CD14-positive monocyte (primary cell): Measurements from ENCODE around the gene CILP2. TPM values are rescaled to one million over a fixed set of nuclear protein-coding genes. Genes with fewer than 3 reads are reported as not detected.

Experiments used
- DNase-seq, 3 donors: peaks; one replicate each; pipeline ENCODE4 v3.0.0-alpha.2; 2011 to 2022
- H2AFZ ChIP-seq: 2 replicates; pipeline ENCODE4 v1.6.0; 2012; ENCODE audit warnings: mild to moderate bottlenecking, low read depth, low read length, inconsistent platforms; ENCODE audit not compliant: insufficient read depth, poor library complexity, severe bottlenecking
- H3K27ac ChIP-seq, 2 donors: 1 replicate in 1 of 2; 2 replicates in 1 of 2; pipeline ENCODE4 v1.5.1; 2012 to 2013; ENCODE audit warnings: low read length in 2 of 2, control low read depth in 1 of 2, inconsistent platforms in 1 of 2, low read depth in 1 of 2, mild to moderate bottlenecking in 1 of 2
- H3K27me3 ChIP-seq, 2 donors: one replicate each; pipeline versions ENCODE4 v1.6.0 to v1.6.1; 2011 to 2013; ENCODE audit warnings: low read length in 2 of 2; ENCODE audit not compliant: control insufficient read depth in 2 of 2, insufficient read depth in 2 of 2
- H3K36me3 ChIP-seq, 2 donors: replicated peaks in 1 of 2; 1 replicate in 1 of 2; 2 replicates in 1 of 2; pipeline versions ENCODE4 v1.5.1 to v1.6.1; 2012 to 2013; ENCODE audit warnings: low read length in 2 of 2, control low read depth in 1 of 2, inconsistent platforms in 1 of 2, mild to moderate bottlenecking in 1 of 2; ENCODE audit not compliant: insufficient read depth in 2 of 2, control insufficient read depth in 1 of 2
- H3K4me1 ChIP-seq, 2 donors: 1 replicate in 1 of 2; 2 replicates in 1 of 2; pipeline versions ENCODE4 v1.5.1 to v1.6.1; 2012 to 2013; ENCODE audit warnings: low read length in 2 of 2, control low read depth in 1 of 2, inconsistent platforms in 1 of 2, mild to moderate bottlenecking in 1 of 2, moderate library complexity in 1 of 2; ENCODE audit not compliant: insufficient read depth in 2 of 2, control insufficient read depth in 1 of 2
- H3K4me2 ChIP-seq: replicated peaks from 2 replicates; pipeline ENCODE3; 2012; ENCODE audit warnings: low read length, moderate library complexity, mild to moderate bottlenecking; ENCODE audit not compliant: poor library complexity, severe bottlenecking; ENCODE audit errors: extremely low read depth
- H3K4me3 ChIP-seq, 3 experiments: fragments of 200-600 bp in 1 of 3; sonication (generic) in 1 of 3; replicated peaks in 1 of 3; 1 replicate in 2 of 3; 2 replicates in 1 of 3; pipeline ENCODE4 v1.5.1; 2011 to 2013; ENCODE audit warnings: low read length in 3 of 3, mild to moderate bottlenecking in 3 of 3, control low read depth in 2 of 3, low read depth in 2 of 3, inconsistent platforms in 1 of 3, moderate library complexity in 1 of 3
- H3K79me2 ChIP-seq: 2 replicates; pipeline ENCODE4 v1.6.0; 2012; ENCODE audit warnings: mild to moderate bottlenecking, control low read depth, inconsistent platforms, low read length, moderate library complexity; ENCODE audit not compliant: insufficient read depth
- H3K9ac ChIP-seq: 2 replicates; pipeline ENCODE4 v1.6.0; 2017; ENCODE audit warnings: low read length, mild to moderate bottlenecking; ENCODE audit not compliant: insufficient read depth, poor library complexity, severe bottlenecking
- H3K9me3 ChIP-seq, 2 donors: replicated peaks in 1 of 2; 1 replicate in 1 of 2; 2 replicates in 1 of 2; pipeline versions ENCODE4 v1.5.1 to v1.6.1; 2012 to 2013; ENCODE audit warnings: low read length in 2 of 2, control low read depth in 1 of 2; ENCODE audit not compliant: control insufficient read depth in 1 of 2, insufficient read depth in 1 of 2
- H4K20me1 ChIP-seq: 2 replicates; pipeline ENCODE4 v1.6.0; 2012; ENCODE audit warnings: mild to moderate bottlenecking, low read length, control low read depth, moderate library complexity; ENCODE audit not compliant: insufficient read depth
- H3K27ac Mint-ChIP-seq, 7 donors: one replicate each; pipeline ENCODE4 v1.8.0; 2020; ENCODE audit warnings: mild to moderate bottlenecking in 7 of 7, mixed read lengths in 7 of 7, moderate library complexity in 6 of 7, inconsistent platforms in 2 of 7
- H3K27me3 Mint-ChIP-seq, 3 donors: one replicate each; pipeline ENCODE4 v1.8.0; 2021 to 2022; ENCODE audit warnings: low read depth in 3 of 3, mild to moderate bottlenecking in 3 of 3, mixed read lengths in 3 of 3, moderate library complexity in 3 of 3, inconsistent platforms in 1 of 3
- H3K36me3 Mint-ChIP-seq, 2 donors: one replicate each; pipeline ENCODE4 v1.8.0; 2020; ENCODE audit warnings: mixed read lengths in 2 of 2, inconsistent platforms in 1 of 2, mild to moderate bottlenecking in 1 of 2
- H3K4me1 Mint-ChIP-seq: one replicate; pipeline ENCODE4 v1.8.0; 2020; ENCODE audit warnings: mild to moderate bottlenecking, mixed read lengths
- H3K4me3 Mint-ChIP-seq, 2 donors: one replicate each; pipeline ENCODE4 v1.8.0; 2020; ENCODE audit warnings: mild to moderate bottlenecking in 2 of 2, mixed read lengths in 2 of 2, moderate library complexity in 1 of 2
- H3K9me3 Mint-ChIP-seq, 7 donors: one replicate each; pipeline ENCODE4 v1.8.0; 2020 to 2022; ENCODE audit warnings: mixed read lengths in 7 of 7, mild to moderate bottlenecking in 6 of 7, moderate library complexity in 6 of 7, inconsistent platforms in 2 of 7
- CTCF ChIP-seq: fragments of 200-600 bp; IDR thresholded peaks from one replicate; pipeline ENCODE4 v1.8.0; 2022; ENCODE audit warnings: antibody characterized with exemption, mild to moderate bottlenecking
- WGBS: methylation state at CpG from one replicate; pipeline ENCODE4 v1.1.5; 2013; ENCODE audit warnings: missing lambda C conversion rate; ENCODE audit not compliant: insufficient coverage; 5-methylcytosine and 5-hydroxymethylcytosine counted together
- intact Hi-C, 2 donors: fragments of 100-400 bp; cut with micrococcal nuclease; formaldehyde crosslinking; loops; one replicate each; pipeline versions ENCODE4 v1.15.0 to v1.15.1; 2023
- polyA plus RNA-seq, 3 donors: library from polyadenylated mRNA; depleted of rRNA in 1 of 3; unstranded in 2 of 3; stranded (reverse) in 1 of 3; fragments of 300-500 nt in 2 of 3; fragments of >200 nt in 1 of 3; fragmentation: Illumina TruSeq in 2 of 3; gene quantifications; 1 replicate in 2 of 3; 2 replicates in 1 of 3; pipeline ENCODE4 v1.2.3, GENCODE V29; 2012 to 2021

CILP2 gene
- polyA plus RNA-seq, 3 donors = 0.04 TPM; not detected in 2

- H3K4me2 ChIP-seq = no peak overlapping the region
- H3K9me3 ChIP-seq = no peaks in the 10 kb centered on the region
- H3K36me3 ChIP-seq = peaks cover 51 to 59% of the 10 kb centered on the region in 2 donors
- Mint-ChIP-seq H3K27me3 (peaks cover 2 to 5% (median 3%) of the 10 kb centered on the region in 3 donors), H3K27ac (peak overlapping the region in 1 of 7 donors; percentile 31), H3K36me3 (peaks cover 55 to 57% of the 10 kb centered on the region in 2 donors), H3K4me1 (no peaks in the 10 kb centered on the region), H3K4me3 (no peak overlapping the region), H3K9me3 (no peaks in the 10 kb centered on the region)
- TF ChIP-seq CTCF = no peak
- DNase-seq = no peak
- H3K4me1 ChIP-seq = no peaks in the 10 kb centered on the region
- H3K9ac ChIP-seq = no peak overlapping the region
- H3K27ac ChIP-seq = no peak overlapping the region
- no peaks in the 10 kb centered on the region for H3K79me2 ChIP-seq
- H3K27me3 ChIP-seq = no peaks in the 10 kb centered on the region
- H3K4me3 ChIP-seq = no peak overlapping the region
- WGBS = 94% methylated on average over 6 of the region's 8 CpGs
- no peak overlapping the region for H2AFZ ChIP-seq
- H4K20me1 ChIP-seq = no peaks in the 10 kb centered on the region
- intact Hi-C loops = no loop called here
Measured at GRCh38 chr19:19507354-19507753, 30.7 kb upstream of the CILP2 start.

- H3K4me3 Mint-ChIP-seq = no peak overlapping the region
- intact Hi-C loops = no loop called here
- no peaks in the 10 kb centered on the region for H3K4me1 Mint-ChIP-seq
- Histone ChIP-seq H3K4me3 (no peak overlapping the region), H3K27me3 (no peaks in the 10 kb centered on the region), H3K4me1 (no peaks in the 10 kb centered on the region), H3K27ac (no peak overlapping the region), H3K4me2 (no peak overlapping the region), H4K20me1 (no peaks in the 10 kb centered on the region), H3K9me3 (no peaks in the 10 kb centered on the region), H3K9ac (no peak overlapping the region), H3K79me2 (no peaks in the 10 kb centered on the region), H2AFZ (no peak overlapping the region), H3K36me3 (peaks cover 42 to 50% of the 10 kb centered on the region in 2 donors)
- no peak for DNase-seq
- TF ChIP-seq CTCF = no peak
- H3K9me3 Mint-ChIP-seq = peaks cover 0 to under 1% (median 0%) of the 10 kb centered on the region in 7 donors
- H3K36me3 Mint-ChIP-seq = peaks cover 46 to 48% of the 10 kb centered on the region in 2 donors
- no peak overlapping the region for H3K27ac Mint-ChIP-seq
- peaks cover 1 to 5% (median 2%) of the 10 kb centered on the region in 3 donors for H3K27me3 Mint-ChIP-seq
- WGBS = 92% methylated on average over 7 of the region's 11 CpGs
Measured at GRCh38 chr19:19508217-19508616, 29.8 kb upstream of the CILP2 start.
